NOMO-1 (cell line): ENCODE results near the gene PPM1L.

ENCODE experiments used
- DNase-seq, 2 experiments: peaks; one replicate each; lab custom pipeline; 2025; ENCODE audit not compliant: unreplicated experiment in 2 of 2; lab: John Stamatoyannopoulos, UW

PPM1L gene

DNA sequence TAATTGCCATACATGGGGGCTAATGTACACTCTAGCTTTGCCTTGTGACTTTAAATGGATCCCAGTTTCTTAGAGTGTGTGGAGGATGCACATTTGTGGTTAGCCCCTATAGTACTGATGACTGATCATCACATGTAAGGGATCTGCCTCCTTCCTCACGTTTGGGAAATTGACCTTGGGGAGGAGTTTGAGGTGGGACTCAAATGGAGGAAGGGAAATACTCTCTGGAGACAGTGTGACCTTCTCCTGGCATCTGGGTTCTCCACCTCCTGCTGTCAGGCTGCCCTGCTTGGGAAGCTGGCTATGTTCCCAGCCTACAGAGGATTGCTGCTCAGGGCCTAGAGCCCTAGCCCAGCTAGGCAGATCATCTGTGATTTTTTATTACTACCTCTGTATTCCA, 48.7 kb downstream of the PPM1L start:
- DNase-seq: no peak

DNA sequence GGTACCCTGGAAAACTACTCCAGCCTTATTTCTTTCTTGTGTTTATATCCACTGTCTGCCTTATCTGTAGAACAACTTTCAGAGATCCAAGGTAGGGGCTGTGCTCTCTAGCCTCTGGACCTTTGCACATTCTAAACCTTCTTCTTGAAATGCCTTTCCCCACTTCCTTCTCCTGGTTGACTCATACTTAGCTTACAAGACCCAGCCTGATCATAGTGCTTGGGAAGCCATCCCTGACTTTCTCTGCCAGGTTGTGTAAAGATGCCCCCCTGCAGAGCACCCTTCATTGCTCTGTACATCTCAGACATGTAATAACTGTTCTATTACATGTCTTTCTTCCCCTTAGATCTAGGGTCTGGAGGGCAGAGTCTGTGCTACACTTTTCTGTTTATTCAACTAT, 50.1 kb downstream of the PPM1L start:
- no peak for DNase-seq

DNA sequence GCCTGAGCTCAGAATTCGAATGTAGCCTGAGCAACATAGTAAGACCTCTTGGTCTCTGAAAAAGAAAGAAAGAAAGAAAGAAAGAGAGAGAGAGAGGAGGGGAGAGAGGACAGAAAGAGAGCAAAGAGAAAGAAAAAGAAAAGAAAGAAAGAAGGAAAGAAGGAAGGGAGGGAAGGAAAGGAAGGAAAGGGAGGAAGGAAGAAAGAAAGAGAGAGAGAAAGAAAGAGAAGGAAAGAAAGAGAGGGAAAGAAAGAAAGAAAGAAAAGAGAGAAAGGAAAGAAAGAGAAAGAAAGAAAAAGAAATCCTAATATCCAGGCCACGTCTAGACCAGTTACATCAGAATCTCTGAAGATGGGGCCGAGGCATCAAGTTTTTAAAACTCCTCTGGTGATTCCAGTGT, 50.7 kb downstream of the PPM1L start:
- DNase-seq: no peak

DNA sequence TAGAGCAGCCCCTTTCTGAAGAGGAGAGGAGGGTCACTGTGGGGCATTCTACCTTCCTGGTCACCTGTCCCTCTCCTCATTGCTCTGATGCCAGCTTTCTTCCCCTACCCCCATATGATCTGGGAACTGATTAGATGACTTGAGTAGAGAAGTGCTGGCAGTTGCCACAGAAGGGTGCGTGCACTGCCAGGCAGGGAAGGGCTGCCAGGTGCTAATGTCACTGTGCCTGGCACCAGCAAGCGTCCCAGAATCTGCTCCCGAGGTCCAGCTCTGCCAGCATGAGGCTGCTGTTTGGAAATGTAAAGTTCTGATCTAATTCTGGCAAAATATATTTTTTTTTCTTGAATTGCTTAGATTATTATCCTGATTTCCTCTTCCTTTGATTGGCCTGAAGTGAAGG, 52.8 kb downstream of the PPM1L start:
- no peak for DNase-seq

DNA sequence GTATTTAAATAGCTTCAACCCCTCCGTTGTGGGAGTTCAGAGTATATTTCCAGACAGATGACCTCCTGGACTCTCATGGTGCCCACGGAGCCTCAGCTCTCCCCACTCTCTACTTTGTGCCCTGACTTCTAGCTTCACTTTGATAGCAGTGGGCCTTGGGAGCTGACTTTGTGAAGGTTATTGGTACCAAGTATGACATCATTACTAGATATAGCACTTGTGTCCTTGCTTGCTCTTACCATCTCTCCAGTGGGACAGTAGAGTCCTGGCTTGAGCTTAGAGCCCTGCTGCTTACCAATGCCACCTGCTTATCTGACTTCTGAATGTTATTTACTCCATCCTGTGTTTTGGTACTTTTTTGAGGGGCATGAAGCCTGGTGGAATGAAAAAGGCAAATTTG, 53.4 kb downstream of the PPM1L start:
- DNase-seq: no peak

DNA sequence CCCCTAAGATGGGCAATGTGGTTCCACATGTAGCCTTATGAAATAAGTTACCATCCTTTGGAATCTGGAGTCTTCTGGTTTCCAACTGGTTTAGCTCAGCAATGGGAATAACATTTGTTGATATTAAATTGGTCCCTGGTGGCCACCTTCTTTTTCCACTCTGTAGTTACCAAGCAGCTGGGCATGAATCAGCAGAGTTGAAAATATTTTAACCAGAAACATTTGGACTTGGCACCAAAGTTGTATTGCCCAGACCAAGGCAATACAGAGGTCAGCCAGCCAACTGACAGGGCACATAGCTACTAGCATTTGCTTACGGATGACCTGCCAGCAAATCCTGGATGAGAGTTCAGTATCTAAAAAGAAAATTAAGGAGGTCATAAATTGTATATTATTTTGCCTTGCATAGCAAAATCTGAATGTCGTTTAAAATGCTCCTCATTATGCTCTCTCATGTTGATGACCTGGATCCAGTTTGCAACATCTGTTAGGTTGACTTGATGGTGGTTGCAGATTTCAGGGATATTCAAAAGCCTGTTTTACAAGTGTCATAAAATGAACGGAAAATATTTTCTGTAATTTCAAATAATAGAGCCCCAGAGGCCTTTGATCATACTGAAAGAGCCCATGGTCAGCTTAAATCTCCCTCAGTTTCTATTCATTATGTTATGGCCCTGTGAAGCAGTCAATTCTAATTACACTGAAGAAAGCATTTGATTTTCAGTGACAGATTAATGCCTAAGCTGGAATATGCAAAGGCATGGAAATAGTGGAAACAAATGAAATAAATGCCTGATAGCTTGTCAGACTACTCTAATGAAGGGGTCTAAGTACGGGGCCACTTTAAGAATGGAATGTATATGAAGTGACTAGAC, 54.6 kb downstream of the PPM1L start:
- DNase-seq: no peak

DNA sequence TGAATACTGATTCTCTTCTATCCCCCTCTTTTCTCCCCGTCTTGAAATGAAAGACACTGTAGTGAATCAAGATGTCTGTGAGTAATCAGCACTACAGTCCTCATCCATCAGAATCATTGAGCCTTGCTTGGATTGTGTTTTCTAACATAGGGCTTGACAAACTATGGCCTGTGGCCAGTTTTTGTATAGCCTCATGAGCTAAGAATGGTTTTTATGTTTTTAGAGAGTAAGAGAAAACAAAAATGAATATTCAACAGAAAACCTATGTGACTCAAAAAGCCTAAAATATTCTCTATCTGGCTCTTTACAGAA, 55.2 kb downstream of the PPM1L start:
- no peak for DNase-seq

DNA sequence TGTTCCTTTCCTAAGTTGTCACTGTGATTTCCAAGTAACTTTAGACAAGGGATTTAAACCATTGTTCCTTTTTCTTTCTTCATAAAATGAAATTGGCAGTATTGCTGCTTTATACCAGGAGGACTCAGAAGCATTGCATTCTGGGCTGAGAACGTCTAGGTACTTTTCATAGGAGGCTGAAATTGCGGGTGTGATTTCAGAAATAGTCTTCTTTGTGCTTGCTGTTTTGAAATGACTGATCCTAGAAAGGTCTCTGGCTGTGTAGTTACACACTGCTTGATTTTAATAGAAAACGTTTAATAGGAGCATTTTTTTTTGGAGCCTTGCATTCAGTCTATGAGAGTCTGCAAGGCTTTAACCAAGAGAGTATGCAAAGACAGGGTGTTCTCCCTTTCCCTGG, 56.3 kb downstream of the PPM1L start:
- no peak for DNase-seq

DNA sequence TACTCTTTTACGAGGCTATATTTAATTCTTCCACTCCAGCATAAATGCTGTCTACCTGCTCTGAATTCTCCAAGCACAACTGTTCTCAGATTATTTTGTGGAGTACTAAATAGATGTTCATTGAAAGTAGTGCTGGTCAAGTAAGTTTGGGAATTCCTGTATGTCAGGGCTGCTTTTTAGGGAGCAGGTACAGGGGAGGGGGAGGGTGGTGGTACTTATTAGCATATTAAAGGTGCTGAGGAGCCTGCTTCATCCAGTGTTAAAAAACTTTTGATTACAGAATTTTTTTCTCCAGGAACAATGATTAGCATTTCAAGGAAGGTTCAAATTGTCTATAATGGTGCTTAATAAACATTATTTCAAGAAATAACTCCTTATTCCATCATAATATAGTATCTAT, 59.2 kb downstream of the PPM1L start:
- no peak for DNase-seq

DNA sequence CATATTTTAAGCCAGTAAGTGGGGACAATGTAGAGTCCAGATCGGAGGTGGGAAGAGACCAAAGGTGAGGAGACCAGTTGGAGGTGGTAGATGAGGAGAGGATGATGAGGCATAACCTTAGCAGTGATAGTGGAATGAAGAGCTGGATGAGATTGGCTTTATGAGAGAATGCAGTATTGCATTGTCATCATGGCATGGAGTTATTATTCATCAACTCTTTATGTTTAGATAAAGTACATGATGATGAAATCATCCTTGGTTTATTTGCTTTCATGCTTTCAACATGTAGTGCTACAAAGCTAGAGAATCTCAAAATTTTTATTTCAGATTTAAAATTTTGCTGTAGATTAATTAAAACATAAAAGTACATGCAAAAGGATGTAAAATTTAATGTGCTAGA, 64.0 kb downstream of the PPM1L start:
- no peak for DNase-seq

DNA sequence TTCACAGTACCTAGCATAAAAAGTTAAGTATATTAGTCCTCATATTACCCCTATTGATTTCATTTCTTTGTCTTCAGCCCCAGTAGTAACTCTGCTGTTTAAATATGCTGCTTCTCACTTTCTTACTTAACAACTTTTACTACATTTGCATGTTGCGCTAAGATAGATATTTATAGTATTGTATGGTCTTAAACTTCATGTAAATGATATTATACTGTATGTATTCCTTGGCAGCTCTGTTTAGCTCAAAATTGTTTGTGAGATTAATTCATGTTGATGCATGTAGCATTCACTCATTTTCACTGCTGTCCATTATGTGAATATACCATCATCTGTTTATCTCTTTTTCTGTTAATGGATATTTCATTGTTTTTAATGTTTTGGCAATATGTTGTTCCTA, 64.4 kb downstream of the PPM1L start:
- DNase-seq: no peak

DNA sequence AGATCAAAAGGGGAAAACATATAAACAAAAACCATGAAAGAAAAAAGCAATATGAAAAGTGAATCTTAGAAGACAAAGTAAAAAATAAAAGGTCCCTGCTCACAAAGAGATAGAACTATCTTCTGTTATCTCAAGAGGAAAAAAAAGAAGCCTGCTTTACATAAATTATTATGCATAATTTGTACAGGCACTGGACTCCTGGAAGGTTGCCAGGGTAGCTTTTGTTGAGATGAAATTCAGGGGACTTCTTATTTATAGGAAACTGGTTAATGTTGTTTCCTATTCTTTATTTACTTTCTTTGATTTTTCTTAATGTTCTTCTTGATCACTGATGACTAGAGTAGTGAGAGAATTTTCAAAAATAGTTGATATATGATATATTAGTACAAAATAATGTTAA, 66.9 kb downstream of the PPM1L start:
- DNase-seq: no peak

DNA sequence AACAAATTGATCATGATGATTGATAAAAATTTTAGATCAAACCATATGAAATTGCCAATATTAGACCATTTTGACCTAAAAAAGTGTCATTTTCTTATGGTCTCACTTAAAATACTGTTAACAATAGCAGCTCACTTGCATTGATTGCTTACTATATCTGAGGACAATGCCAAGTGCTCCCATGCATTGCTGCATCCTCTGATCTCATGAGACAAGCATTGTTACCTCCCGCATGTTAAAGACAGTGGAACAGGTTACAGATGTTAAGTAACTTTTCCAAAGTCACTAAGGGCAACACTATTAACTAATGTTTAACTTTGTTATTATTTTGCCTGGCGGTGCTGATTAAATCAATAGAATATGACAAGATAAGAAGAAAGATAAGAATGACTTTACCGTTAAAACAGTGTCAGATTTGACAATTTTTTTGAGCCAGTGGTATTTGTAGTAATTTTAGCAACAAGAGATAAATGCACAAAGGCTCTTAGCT, 69.3 kb downstream of the PPM1L start:
- no peak for DNase-seq

DNA sequence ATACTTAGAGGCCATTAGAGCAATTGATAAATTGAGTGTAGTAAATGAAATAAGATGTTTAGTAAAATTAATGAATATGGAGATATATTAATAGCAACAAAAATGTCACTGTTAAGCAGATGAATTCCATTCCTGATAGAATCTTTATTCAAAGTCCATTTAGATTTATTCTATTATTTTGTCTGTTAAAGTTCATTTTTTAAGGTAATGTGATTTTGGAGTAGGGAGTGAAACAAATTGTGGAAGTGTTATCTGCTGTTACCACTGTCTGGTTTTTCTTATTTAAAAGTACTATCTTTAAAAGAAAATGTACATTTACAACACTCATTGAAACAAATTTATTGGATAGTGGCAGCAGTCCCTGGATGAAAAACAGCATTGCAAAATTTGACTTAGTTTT, 70.4 kb downstream of the PPM1L start:
- DNase-seq: no peak

DNA sequence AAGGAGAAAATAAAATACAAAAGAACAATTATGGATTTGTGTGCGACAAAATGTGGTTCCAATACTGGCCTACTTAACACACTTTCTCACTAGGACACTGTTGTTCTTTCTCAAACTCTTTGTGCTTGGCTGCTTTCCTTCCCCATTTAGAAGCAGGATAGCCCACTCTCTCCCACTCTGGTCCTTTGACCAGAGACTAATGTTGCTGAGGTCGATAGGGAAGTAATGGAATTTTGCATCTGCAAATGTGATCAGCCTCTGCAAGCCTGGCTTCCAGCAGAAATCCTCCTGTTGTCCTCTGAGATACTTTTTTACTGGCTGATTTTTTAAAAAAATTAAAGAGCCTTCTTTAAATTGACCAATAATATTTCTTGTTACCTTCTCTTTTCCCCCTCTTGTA, 71.0 kb downstream of the PPM1L start:
- no peak for DNase-seq

DNA sequence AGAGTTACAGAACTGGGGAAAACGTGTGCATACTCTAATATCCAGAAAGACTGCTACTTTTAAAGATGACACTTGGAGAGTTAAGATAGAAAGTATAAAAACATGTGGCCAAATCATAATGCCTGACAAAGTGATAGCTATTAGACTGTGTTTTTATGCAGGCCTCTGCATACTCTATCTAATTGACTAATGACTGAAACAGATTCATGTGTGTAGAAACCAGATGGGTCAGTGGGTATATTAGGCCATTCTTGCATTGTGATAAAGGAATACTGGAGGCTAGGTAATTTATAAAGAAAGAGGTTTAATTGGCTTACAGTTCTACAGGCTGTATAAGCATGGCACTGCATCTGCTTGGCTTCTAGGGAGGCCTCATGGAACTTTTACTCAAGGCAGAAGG, 71.5 kb downstream of the PPM1L start:
- no peak for DNase-seq

DNA sequence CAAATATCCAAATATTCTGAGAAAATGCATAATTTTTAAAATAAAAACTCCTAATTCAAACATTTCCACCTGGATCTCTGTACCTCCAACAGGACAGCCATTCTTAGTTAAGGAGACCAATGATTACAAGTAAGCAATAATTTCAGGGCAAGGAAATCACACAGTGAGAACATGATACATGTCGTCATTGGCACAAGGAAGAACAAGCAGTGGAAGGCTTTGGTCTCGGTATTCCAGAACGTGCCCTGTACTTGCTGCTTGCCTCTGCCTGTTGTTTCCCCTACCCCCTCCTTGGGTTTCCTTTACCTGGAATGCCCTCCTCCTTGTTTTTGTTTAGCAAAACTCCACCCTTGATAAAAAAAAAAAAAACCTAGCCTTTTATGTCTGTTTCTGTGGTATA, 72.8 kb downstream of the PPM1L start:
- no peak for DNase-seq

DNA sequence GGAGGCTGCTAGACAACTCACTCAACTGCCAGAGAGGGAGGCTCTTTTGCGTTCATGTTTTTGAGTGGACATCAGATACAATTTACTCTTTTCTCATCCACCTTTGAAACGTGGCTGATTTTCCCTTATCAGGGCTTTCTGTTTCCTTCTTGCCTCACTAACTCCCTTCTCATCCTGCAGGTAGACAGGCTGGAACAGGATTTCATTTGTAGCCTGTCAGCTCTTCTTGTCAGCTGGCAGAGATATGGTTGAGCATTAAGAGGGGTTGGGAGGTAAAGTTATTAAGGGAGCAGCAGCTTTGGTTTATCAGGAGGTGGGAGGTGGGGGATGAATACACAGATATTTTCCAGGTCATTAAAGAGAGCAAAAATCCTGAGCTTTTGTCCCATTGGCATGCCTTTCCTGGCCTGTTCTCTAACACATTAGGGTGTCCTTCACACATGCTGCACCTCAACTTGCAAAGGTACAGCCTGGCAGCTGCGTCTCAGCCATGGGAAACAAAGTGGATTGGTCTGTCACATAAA, 73.5 kb downstream of the PPM1L start:
- DNase-seq: no peak

DNA sequence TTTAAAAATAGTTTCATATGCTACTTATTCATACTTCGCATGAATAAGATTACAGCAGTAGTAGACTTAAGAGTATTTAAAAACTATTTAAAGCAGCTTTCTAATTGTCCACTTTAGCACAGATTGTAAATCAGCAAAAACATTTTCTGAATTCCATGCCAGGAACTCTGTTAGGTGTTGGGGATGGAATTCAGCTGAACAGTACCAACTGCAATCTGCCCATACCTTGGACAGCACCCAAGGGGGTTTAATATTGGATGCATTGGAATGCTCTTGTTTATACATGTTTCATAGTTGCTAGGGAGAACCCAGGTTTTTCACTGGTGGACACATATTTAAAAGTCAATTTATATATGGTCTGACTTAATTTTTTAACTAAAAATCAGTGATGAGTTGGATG, 74.8 kb downstream of the PPM1L start:
- no peak for DNase-seq

DNA sequence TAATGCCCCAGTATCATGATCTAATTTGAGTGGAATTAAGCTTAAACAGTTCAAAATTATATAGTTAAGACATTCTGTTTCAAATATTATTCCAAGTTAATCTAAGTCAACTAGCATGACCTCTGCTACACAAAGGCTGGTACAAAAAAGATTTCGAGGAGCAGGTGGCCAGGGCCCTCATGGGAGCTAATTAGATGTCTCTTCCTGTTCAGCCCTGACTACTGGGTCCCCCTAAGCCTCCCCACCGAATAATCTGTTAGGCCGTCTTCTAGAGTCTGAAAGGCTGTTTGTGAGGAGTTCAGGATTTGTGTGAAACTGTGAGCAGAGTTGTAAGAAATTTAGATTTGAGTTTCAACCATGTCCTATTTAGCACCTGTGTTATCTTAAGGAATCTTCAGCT, 75.4 kb downstream of the PPM1L start:
- no peak for DNase-seq

DNA sequence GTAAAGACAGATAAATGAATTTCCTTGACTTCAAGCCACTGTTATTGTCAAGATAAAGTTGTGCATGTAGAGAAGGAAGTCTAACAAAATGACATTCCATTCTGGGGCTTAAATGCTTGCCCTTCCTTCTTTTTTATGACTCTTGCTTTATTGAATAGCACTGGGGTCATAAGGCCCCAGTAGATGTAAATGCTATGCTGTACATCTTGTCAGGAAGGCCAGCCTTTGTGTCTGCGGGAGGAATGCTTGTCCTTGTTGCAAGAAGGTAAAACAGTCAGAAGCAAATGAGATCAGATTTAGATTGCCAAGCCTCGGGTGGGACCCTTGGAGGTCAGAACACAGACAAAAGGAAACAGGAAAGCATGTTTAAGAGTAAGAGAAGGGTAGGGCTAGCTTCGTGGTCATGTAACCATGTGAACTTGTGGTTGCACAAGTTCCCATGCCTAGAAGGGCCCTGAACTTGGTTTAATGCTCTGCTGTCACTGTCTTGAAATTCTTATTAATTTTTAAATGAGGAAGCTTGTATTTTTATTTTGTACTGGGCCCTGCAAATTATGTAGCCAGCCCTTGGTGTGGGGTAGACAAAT, 81.5 kb downstream of the PPM1L start:
- DNase-seq: peak; percentile 80 to 92

DNA sequence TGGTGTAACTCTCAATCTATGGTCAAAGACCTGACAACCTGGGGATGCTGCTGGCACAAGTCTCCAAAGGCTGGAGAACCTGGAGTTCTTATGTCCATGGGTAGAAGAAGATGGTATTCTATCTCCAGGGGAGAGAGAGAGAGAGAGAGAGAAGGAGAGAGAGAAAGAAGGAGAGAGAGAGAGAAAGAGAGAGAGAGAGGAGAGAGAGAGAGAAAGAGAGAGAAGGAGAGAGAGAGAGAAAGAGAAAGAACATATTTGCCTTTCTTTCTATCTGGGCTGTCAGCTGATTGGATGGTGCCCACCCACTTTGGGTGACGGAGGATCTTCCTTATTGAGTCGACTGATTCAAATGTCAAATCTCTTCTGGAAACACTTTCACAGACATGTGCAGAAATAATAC, 84.6 kb downstream of the PPM1L start:
- no peak for DNase-seq
